Mesendoderm (in vitro differentiated cells): ENCODE results near the gene SFRP2. TPM values are rescaled to one million over a fixed set of nuclear protein-coding genes. Genes with fewer than 3 reads are reported as not detected.

Experiments used
- DNase-seq: peaks from one replicate; pipeline ENCODE4 v3.0.0; 2013
- H2AK5ac ChIP-seq: 2 replicates; pipeline ENCODE4 v1.6.1; 2013; ENCODE audit warnings: low read length, inconsistent platforms
- H2BK120ac ChIP-seq: 2 replicates; pipeline ENCODE4 v1.6.1; 2013; ENCODE audit warnings: low read depth, mild to moderate bottlenecking, low read length, moderate library complexity, mixed read lengths
- H2BK15ac ChIP-seq: replicated peaks from 2 replicates; pipeline ENCODE4 v1.6.1; 2013; ENCODE audit warnings: low read depth, mild to moderate bottlenecking, moderate library complexity
- H2BK5ac ChIP-seq: 2 replicates; pipeline ENCODE4 v1.6.1; 2013; ENCODE audit warnings: low read length, inconsistent platforms
- H3K18ac ChIP-seq: 2 replicates; pipeline ENCODE4 v1.6.1; 2013; ENCODE audit warnings: mild to moderate bottlenecking, low read length, mixed read lengths
- H3K23ac ChIP-seq: one replicate; pipeline ENCODE4 v1.6.1; 2013; ENCODE audit warnings: low read length
- H3K27ac ChIP-seq: 2 replicates; pipeline ENCODE4 v1.5.1; 2013; ENCODE audit warnings: low read depth, mild to moderate bottlenecking, inconsistent platforms, low read length, moderate library complexity
- H3K27me3 ChIP-seq: 2 replicates; pipeline ENCODE4 v1.6.1; 2013; ENCODE audit warnings: low read length, control low read depth, mild to moderate bottlenecking, inconsistent platforms; ENCODE audit not compliant: insufficient read depth, poor library complexity
- H3K36me3 ChIP-seq: 2 replicates; pipeline ENCODE4 v1.6.1; 2013; ENCODE audit warnings: low read length, inconsistent platforms; ENCODE audit not compliant: control insufficient read depth, insufficient read depth
- H3K4ac ChIP-seq: one replicate; pipeline ENCODE4 v1.6.1; 2013; ENCODE audit warnings: low read depth, mild to moderate bottlenecking, low read length, moderate library complexity
- H3K4me1 ChIP-seq: 2 replicates; pipeline ENCODE4 v1.6.1; 2013; ENCODE audit warnings: low read depth, low read length, inconsistent platforms; ENCODE audit not compliant: control insufficient read depth
- H3K4me2 ChIP-seq: 2 replicates; pipeline ENCODE4 v1.6.1; 2013; ENCODE audit warnings: low read length
- H3K4me3 ChIP-seq: 2 replicates; pipeline ENCODE4 v1.5.1; 2013; ENCODE audit warnings: mild to moderate bottlenecking, low read length
- H3K56ac ChIP-seq: one replicate; pipeline ENCODE4 v1.6.1; 2013; ENCODE audit warnings: low read length
- H3K79me1 ChIP-seq: 2 replicates; pipeline ENCODE4 v1.6.1; 2013; ENCODE audit warnings: low read length, inconsistent platforms
- H3K79me2 ChIP-seq: 2 replicates; pipeline ENCODE4 v1.6.1; 2013; ENCODE audit warnings: mild to moderate bottlenecking, low read length; ENCODE audit not compliant: control insufficient read depth, insufficient read depth
- H3K9ac ChIP-seq: 2 replicates; pipeline ENCODE4 v1.6.1; 2013; ENCODE audit warnings: low read length, inconsistent platforms
- H4K5ac ChIP-seq: one replicate; pipeline ENCODE4 v1.6.1; 2013; ENCODE audit warnings: low read length
- H4K8ac ChIP-seq: one replicate; pipeline ENCODE4 v1.6.1; 2013; ENCODE audit warnings: low read depth, mild to moderate bottlenecking, control low read depth, low read length, moderate library complexity
- WGBS: extraction: QIAGEN DNeasy Blood & Tissue Kit; methylation state at CpG from one replicate; pipeline ENCODE4 v1.1.7; 2013; ENCODE audit warnings: low lambda C conversion rate, missing lambda C conversion rate; ENCODE audit not compliant: insufficient coverage; ENCODE audit errors: extremely low coverage; 5-methylcytosine and 5-hydroxymethylcytosine counted together
- polyA plus RNA-seq, 2 experiments: library from polyadenylated mRNA; stranded (reverse); fragments of 200-250 nt; gene quantifications; one replicate each; pipeline ENCODE4 v1.2.3, GENCODE V29; 2013

SFRP2 gene, protein sequence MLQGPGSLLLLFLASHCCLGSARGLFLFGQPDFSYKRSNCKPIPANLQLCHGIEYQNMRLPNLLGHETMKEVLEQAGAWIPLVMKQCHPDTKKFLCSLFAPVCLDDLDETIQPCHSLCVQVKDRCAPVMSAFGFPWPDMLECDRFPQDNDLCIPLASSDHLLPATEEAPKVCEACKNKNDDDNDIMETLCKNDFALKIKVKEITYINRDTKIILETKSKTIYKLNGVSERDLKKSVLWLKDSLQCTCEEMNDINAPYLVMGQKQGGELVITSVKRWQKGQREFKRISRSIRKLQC
- 287 TPM for polyA plus RNA-seq (2013, experiment 1 of 2)
- polyA plus RNA-seq (2013, experiment 2 of 2), result 303 TPM

DNA sequence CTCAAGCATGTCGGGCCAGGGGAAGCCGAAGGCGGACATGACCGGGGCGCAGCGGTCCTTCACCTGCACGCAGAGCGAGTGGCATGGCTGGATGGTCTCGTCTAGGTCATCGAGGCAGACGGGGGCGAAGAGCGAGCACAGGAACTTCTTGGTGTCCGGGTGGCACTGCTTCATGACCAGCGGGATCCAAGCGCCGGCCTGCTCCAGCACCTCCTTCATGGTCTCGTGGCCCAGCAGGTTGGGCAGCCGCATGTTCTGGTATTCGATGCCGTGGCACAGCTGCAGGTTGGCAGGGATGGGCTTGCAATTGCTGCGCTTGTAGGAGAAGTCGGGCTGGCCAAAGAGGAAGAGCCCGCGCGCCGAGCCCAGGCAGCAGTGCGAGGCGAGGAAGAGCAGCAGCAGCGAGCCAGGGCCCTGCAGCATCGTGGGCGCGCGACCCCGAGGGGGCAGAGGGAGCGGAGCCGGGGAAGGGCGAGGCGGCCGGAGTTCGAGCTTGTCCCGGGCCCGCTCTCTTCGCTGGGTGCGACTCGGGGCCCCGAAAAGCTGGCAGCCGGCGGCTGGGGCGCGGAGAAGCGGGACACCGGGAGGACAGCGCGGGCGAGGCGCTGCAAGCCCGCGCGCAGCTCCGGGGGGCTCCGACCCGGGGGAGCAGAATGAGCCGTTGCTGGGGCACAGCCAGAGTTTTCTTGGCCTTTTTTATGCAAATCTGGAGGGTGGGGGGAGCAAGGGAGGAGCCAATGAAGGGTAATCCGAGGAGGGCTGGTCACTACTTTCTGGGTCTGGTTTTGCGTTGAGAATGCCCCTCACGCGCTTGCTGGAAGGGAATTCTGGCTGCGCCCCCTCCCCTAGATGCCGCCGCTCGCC lies at the start of gene SFRP2:
TSS of gene SFRP2 (minus strand) at position 671 of the 864 bp plus-strand sequence. CDS start at position 423, 248 bp downstream.
- H3K4me1 ChIP-seq, result peaks cover 8% of the 10 kb centered on the region
- peaks cover 24% of the 10 kb centered on the region for H3K79me2 ChIP-seq
- H3K27me3 ChIP-seq, result no peaks in the 10 kb centered on the region
- peak within 1 kb of the TSS; percentile 93 for H3K27ac ChIP-seq
- H2BK5ac ChIP-seq, result peak within 1 kb of the TSS; percentile 64
- peak within 1 kb of the TSS; percentile 16 for H3K4me2 ChIP-seq
- peak within 1 kb of the TSS; percentile 78 for H3K4ac ChIP-seq
- no peak within 1 kb of the TSS for H3K23ac ChIP-seq
- H3K36me3 ChIP-seq, result no peaks in the 10 kb centered on the region
- no peak within 1 kb of the TSS for H2BK15ac ChIP-seq
- no peaks in the 10 kb centered on the region for H3K79me1 ChIP-seq
- H4K5ac ChIP-seq, result no peak within 1 kb of the TSS
- H3K56ac ChIP-seq, result peak within 1 kb of the TSS; percentile 92
- peak within 1 kb of the TSS; percentile 74 for H3K4me3 ChIP-seq
- peak; percentile 91 for DNase-seq
- H3K18ac ChIP-seq, result peak within 1 kb of the TSS; percentile 99
- WGBS, result no CpG with 5 or more reads among the region's 72 CpGs
- H2BK120ac ChIP-seq, result peak within 1 kb of the TSS; percentile 96
- no peak within 1 kb of the TSS for H2AK5ac ChIP-seq
- H3K9ac ChIP-seq, result peak within 1 kb of the TSS; percentile 53
- no peak within 1 kb of the TSS for H4K8ac ChIP-seq

DNA sequence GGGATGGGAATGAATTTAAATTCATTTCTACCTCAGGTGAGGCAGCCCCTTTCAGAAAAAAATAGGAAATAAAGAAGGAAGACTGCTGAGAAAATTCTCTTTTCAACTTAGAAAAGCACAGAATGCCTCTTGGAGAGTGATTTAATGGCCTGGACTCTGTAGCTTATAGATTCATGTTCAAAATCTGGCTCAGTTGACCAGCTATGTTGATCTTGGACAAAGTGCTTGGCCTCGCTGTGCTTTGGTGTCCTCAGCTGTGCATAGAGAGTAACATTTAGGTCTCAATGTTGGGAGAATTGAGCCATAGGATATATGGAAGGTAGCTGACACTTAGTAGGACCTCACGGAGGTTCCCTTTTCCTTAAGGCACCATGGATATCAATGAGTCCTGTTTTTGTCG lies 49.7 kb upstream of the SFRP2 start:
- no peak overlapping the region for H3K4me2 ChIP-seq
- H2BK15ac ChIP-seq, result no peak overlapping the region
- no peak overlapping the region for H3K4ac ChIP-seq
- H3K18ac ChIP-seq, result no peak overlapping the region
- no peak overlapping the region for H4K5ac ChIP-seq
- no peak overlapping the region for H3K56ac ChIP-seq
- H2BK120ac ChIP-seq, result no peak overlapping the region
- no peak overlapping the region for H3K23ac ChIP-seq
- no peak overlapping the region for H2AK5ac ChIP-seq
- H3K4me1 ChIP-seq, result no peaks in the 10 kb centered on the region
- no peaks in the 10 kb centered on the region for H3K79me2 ChIP-seq
- H3K4me3 ChIP-seq, result no peak overlapping the region
- H2BK5ac ChIP-seq, result no peak overlapping the region
- WGBS, result no CpG with 5 or more reads among the region's 3 CpGs
- H3K79me1 ChIP-seq, result no peaks in the 10 kb centered on the region
- no peaks in the 10 kb centered on the region for H3K36me3 ChIP-seq
- H3K27me3 ChIP-seq, result no peaks in the 10 kb centered on the region
- no peak overlapping the region for H3K27ac ChIP-seq
- no peak for DNase-seq
- H4K8ac ChIP-seq, result no peak overlapping the region
- H3K9ac ChIP-seq, result no peak overlapping the region

DNA sequence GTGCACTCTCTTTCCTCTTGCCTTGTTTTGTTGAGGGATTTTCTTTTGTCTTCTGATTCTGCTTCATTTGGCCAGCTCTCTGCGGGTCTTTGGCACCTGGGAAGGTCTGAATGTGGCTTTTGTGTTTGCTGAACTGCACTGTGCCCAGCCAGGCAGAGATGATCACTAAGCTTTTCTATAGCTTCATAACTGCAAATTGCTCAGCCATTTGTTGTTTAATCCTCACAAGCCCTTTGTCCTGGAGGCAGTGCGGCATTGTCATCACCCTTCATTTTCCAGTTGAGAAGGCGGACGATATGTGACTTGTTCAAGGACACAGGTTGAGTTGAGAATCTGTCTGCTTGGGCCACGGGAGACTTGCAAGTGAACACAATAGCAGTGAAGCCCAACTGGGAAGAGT lies 46.0 kb upstream of the SFRP2 start:
- Histone ChIP-seq H3K4ac (no peak overlapping the region), H2BK120ac (no peak overlapping the region), H3K27ac (no peak overlapping the region), H3K27me3 (no peaks in the 10 kb centered on the region), H2AK5ac (no peak overlapping the region), H3K79me1 (no peaks in the 10 kb centered on the region), H4K5ac (no peak overlapping the region), H3K18ac (no peak overlapping the region), H4K8ac (no peak overlapping the region), H2BK15ac (no peak overlapping the region), H3K4me1 (peaks cover 2% of the 10 kb centered on the region), H3K36me3 (no peaks in the 10 kb centered on the region), H3K4me3 (no peak overlapping the region), H3K9ac (no peak overlapping the region), H3K4me2 (no peak overlapping the region), H2BK5ac (no peak overlapping the region), H3K23ac (no peak overlapping the region), H3K79me2 (no peaks in the 10 kb centered on the region), H3K56ac (no peak overlapping the region)
- WGBS, result no CpG with 5 or more reads among the region's 5 CpGs
- no peak for DNase-seq

DNA sequence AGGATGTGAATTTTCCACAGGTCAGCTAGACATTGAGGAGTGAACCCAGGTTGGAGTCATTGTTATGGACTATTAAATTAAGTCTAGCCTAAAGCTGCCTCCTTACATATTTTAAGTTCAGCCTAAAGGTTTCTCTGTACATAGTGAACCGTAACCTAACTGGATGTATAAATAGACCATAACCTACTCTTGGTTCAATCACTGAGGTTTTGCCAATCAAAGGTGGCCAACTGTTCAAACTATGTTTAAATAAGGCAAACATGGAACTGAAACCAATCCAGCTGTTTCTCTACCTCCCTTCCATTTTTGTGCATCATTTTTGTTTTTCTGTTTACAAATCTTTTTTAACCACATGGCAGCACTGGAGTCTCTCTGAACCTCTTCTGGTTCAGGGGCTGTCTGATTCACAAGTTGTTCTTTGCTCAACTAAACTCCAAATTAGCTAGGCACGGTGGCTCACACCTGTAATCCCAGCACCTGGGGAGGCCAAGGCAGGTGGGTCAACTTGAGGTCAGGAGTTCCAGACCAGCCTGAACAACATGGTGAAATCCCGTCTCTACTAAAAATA lies 43.9 kb upstream of the SFRP2 start:
- no peak overlapping the region for H3K27ac ChIP-seq
- H3K4me2 ChIP-seq, result no peak overlapping the region
- no peaks in the 10 kb centered on the region for H3K36me3 ChIP-seq
- H4K8ac ChIP-seq, result no peak overlapping the region
- no peak overlapping the region for H3K4ac ChIP-seq
- WGBS, result no CpG with 5 or more reads among the region's 3 CpGs
- H2BK120ac ChIP-seq, result no peak overlapping the region
- H3K79me2 ChIP-seq, result no peaks in the 10 kb centered on the region
- no peak overlapping the region for H2BK5ac ChIP-seq
- no peak for DNase-seq
- no peak overlapping the region for H3K4me3 ChIP-seq
- no peaks in the 10 kb centered on the region for H3K79me1 ChIP-seq
- no peak overlapping the region for H4K5ac ChIP-seq
- no peak overlapping the region for H3K56ac ChIP-seq
- H3K23ac ChIP-seq, result no peak overlapping the region
- H2AK5ac ChIP-seq, result no peak overlapping the region
- no peak overlapping the region for H3K18ac ChIP-seq
- no peaks in the 10 kb centered on the region for H3K27me3 ChIP-seq
- H3K4me1 ChIP-seq, result peaks cover 2% of the 10 kb centered on the region
- no peak overlapping the region for H2BK15ac ChIP-seq
- H3K9ac ChIP-seq, result no peak overlapping the region

DNA sequence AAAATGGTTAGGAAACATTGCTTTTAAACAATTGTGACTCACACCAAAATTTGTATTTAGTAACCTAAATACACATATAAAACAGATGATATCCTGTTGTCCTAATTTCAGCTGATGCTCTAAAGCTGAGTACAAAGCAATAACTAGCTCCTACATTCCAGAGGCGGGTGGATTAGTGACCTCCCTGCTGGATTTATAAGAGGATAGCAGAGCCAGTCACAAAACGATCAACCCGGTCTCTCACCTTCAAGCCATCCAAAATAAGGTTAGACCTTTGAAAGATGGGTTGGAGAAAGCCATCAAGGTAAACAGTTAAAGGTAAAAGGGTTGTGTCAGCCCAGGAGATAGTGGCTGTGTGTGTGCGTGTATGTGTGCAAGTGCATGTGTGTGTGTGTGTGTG lies 43.2 kb upstream of the SFRP2 start:
- no CpG with 5 or more reads among the region's 4 CpGs for WGBS
- H2BK5ac ChIP-seq, result no peak overlapping the region
- H2BK120ac ChIP-seq, result no peak overlapping the region
- H4K5ac ChIP-seq, result no peak overlapping the region
- no peak for DNase-seq
- H3K18ac ChIP-seq, result no peak overlapping the region
- no peaks in the 10 kb centered on the region for H3K36me3 ChIP-seq
- H2AK5ac ChIP-seq, result no peak overlapping the region
- H3K79me1 ChIP-seq, result no peaks in the 10 kb centered on the region
- no peak overlapping the region for H3K27ac ChIP-seq
- no peak overlapping the region for H3K4me2 ChIP-seq
- H3K4me3 ChIP-seq, result no peak overlapping the region
- H3K4ac ChIP-seq, result no peak overlapping the region
- H4K8ac ChIP-seq, result no peak overlapping the region
- peaks cover 2% of the 10 kb centered on the region for H3K4me1 ChIP-seq
- H3K9ac ChIP-seq, result no peak overlapping the region
- no peaks in the 10 kb centered on the region for H3K79me2 ChIP-seq
- H3K23ac ChIP-seq, result no peak overlapping the region
- no peak overlapping the region for H3K56ac ChIP-seq
- H2BK15ac ChIP-seq, result no peak overlapping the region
- no peaks in the 10 kb centered on the region for H3K27me3 ChIP-seq
